NCI-H345 (cell line): ENCODE results near the gene CRIP1.

ENCODE experiments used
- DNase-seq: peaks from one replicate; lab custom pipeline; 2025; lab: John Stamatoyannopoulos, UW

The CRIP1 gene

GRCh38 chr14:105450864-105451720 is 35.6 kb upstream of the CRIP1 start:
- no peak for DNase-seq

GRCh38 chr14:105452963-105453362 is 33.7 kb upstream of the CRIP1 start:
- no peak for DNase-seq

GRCh38 chr14:105453847-105454246 is 32.8 kb upstream of the CRIP1 start:
- no peak for DNase-seq

- DNase-seq, result no peak
Measured at GRCh38 chr14:105455086-105455640, 31.5 kb upstream of the CRIP1 start.

- no peak for DNase-seq
Measured at GRCh38 chr14:105455766-105456660, 30.7 kb upstream of the CRIP1 start.

GRCh38 chr14:105456736-105457617 is 29.7 kb upstream of the CRIP1 start:
- DNase-seq, result no peak

GRCh38 chr14:105458010-105458409 is 28.7 kb upstream of the CRIP1 start:
- no peak for DNase-seq

GRCh38 chr14:105458571-105458970 is 28.1 kb upstream of the CRIP1 start:
- no peak for DNase-seq

- no peak for DNase-seq
Measured at GRCh38 chr14:105460116-105460515, 26.6 kb upstream of the CRIP1 start.

- no peak for DNase-seq
Measured at GRCh38 chr14:105460616-105461015, 26.1 kb upstream of the CRIP1 start.

- DNase-seq, result no peak
Measured at GRCh38 chr14:105461903-105462302, 24.8 kb upstream of the CRIP1 start.

GRCh38 chr14:105464501-105464900 is 22.2 kb upstream of the CRIP1 start:
- DNase-seq, result no peak

GRCh38 chr14:105465209-105466031 is 21.3 kb upstream of the CRIP1 start:
- peak; percentile 74 for DNase-seq

- peak; percentile 36 for DNase-seq
Measured at GRCh38 chr14:105466531-105467248, 20.0 kb upstream of the CRIP1 start.

- DNase-seq, result no peak
Measured at GRCh38 chr14:105467249-105467941, 19.3 kb upstream of the CRIP1 start.

GRCh38 chr14:105467942-105468471 is 18.7 kb upstream of the CRIP1 start:
- no peak for DNase-seq

- no peak for DNase-seq
Measured at GRCh38 chr14:105468621-105469241, 18.0 kb upstream of the CRIP1 start.

GRCh38 chr14:105469456-105470349 is 17.0 kb upstream of the CRIP1 start:
- no peak for DNase-seq
